ENCODE data around the gene RPGRIP1L.
A peak's percentile ranks its signal among the peaks of the same experiment; 100 is the strongest.

Gene RPGRIP1L

DNA sequence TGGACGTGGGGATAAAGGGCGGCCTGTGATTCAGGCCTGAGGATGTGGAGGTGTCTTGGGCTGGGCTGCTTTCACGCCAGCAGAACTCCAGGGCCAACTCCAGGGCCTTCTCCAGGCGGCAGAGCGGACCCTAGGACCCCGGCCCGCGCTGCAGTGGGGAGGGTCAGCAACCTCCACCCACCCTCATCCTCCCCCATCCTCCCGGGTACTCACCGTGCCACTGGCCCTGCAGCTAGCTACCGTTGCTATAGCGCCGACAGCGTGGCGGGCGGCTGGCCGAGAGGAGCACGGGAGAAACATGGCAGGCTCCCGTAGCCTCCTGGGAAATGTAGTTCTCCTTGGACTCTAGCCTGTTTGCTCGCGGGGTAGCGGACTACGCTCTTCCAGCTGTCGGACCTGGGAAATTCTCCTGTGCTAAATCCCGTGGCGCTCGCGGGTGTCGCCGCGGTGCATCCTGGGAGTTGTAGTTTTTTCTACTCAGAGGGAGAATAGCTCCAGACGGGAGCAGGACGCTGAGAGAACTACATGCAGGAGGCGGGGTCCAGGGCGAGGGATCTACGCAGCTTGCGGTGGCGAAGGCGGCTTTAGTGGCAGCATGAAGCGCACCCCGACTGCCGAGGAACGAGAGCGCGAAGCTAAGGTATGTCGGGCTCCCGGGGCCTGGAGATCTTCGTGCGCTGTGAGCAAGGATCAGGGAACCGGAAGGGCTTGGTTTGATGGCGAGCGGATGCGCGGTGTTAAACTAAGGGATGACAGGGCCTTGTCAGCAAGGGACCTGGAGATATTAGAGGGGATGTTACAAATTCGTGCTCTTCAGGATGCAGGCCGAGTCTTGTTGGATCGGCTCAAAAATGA, at the start of gene RPGRIP1L, which contains the start of gene FTO:
Gene RPGRIP1L, minus strand, starts transcription at position 270 of the 855 bp plus-strand sequence. CDS start 3,136 bp downstream, outside the sequence.
Gene FTO, plus strand, starts transcription at position 567 of the 855 bp plus-strand sequence.
- DNase-seq = peak; percentile 86 to 100 (median 99)

DNA sequence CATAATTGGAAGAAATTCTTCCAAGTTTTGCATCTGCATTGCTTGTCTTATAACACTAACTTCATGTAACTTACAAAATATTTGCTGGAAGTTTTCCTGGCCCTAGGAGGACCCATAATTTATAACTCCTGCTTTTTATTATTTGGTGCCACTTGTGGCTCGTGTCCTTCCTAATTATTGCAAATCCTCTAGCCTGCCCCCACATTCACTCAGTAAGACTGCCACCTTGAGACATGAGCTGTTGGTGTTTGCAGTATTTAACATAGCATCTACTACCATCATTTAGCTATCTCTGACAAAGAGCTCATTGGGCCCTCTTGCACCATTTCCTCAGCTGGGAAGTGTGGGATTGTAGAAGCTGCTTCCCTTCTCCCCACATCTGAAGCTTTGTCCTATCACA, 49.8 kb upstream of the RPGRIP1L start:
- no peak for DNase-seq

DNA sequence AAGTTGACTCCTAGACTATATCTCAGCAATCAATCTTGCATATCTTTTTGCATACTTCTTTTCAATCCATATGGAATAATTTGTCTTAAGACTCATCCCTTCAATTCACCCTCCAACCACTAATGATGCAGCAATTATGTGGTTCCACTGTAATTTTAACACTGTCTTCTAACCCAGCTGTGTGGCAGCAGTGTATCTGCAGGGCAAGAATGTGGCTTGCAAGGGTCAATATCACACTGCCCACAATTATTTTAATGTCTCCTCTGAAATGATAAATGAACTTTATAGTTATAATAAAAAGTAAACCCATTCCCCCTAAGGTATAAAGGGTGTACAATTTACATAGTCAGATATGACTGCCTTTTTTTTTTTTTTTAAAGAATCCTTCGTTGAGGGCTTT, 48.9 kb upstream of the RPGRIP1L start:
- DNase-seq = no peak

DNA sequence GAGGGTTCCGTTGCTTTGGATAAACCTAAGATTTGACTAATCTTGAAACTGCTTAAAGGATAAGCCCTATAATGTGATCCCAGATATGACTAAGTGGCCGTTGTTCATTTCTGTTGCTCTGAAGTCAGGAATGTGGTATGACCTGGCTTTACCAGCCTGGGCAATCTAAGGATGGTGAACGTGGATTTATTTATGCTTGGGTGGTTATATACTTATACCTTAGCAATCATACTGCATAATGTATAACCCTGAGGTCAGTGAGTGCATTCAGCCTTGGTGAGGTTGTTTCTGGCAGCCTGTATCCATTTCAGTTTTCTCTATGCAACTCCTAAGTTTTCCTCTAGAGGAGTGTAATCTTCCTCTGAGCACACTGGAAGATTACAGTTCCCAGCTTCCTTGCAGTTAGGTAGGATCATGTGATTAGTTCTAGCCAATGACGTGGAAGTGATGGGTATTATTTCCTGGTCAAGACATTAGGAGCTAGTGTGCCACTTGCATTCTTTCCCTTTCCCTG, 42.2 kb upstream of the RPGRIP1L start:
- DNase-seq = no peak

DNA sequence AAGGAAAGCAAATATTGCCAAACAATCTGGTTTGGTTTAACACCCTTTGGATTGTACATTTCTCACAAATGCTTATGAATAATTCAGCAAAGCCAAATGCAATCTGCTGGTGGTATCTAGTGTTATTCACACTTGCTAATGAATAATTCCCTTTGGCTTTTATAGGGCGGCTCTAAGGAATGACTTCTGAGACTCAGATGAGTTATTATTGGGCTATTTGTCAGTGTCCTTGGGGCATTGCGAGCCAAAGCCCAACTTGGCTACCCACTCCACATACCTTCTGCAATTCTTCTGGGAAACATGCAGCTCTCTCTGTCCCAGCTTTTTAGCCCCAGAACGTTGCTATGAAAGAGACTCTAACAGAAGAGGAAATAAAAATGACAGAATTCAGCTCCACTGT, 41.4 kb upstream of the RPGRIP1L start:
- DNase-seq = no peak

DNA sequence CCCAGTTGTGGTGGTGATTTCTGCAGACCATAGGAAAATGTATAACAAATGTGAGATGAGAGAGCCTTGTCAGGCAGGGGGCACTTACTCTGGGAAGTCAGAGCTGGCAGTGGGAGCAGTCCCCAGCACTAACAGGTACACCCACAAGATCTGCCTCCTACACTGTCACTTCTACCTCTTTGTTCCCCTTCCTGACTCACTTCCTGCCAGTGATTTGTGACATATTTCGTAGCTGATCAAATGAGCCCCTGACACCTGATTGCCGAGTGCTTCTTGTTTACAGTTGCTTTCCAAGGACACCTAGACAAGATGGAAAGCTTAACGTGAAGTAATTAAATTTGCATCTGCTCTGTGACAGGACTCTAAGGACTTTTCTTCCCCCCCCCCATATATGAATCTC, 40.8 kb upstream of the RPGRIP1L start:
- peak in 22 of 56 donors; percentile 3 to 61 (median 30) for DNase-seq

DNA sequence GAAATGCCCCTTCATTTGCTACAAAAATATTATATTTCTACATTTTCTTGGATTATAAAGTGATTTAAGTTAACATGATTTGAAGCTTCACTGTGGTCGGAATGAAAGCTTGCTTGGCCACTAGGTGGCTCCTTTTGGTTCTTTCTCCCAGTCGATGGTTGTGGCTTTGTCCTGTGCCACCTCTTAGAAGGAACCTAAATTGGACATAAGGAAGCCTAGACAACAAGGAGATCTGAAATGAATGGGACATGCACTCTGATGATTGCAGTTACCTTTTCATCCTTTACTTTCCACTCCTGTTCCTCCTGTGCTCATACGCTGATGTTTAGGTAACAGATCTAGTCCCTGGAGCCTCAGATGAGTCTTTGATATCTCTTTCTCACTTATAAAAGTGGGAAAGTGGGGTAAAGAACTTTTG, 39.5 kb upstream of the RPGRIP1L start:
- DNase-seq = no peak

DNA sequence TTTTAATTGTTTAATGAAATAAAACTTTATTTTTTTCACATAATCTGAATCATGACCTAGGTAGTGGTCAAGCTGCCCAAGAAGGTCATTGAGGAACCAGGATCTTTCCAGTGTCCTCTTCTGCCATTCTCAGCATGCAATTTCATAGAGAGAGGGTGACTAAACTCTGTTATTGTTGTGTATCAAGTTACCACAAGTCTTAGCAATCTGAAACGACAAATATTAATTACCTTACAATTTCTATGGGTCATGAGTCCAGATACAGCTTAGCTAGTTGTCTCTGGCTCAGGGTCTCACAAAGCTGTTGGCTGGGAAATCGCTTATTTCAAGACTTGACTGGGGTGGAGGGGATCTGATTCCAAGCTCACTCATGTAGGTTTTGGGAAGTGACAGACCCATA, 37.9 kb upstream of the RPGRIP1L start:
- no peak for DNase-seq

DNA sequence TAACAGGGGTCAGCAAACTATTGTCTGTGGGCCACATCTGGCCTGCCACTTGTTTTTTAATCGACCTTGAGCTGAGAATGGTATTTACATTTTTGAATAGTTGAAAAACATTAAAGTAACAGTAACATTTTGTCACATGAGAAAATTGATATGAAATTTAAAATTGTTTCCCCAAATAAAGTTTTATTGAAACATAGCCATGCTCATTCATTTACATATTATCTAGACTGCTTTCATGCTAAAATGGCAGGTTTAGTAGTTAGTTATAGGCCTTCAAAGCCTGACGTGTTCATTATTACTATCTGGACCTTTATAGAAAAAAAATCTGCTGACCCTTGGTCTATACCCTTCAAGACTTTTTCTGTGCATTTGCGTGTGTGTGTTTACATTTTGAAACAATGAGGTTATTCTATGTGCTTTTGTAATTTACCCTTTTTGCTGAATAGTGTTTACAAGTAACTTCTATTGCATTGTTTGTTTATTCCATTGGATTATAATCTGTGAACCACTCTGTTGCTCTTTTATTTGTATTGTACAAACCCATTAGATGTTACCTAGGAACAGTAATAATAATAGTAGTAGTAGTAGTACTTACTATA, 37.4 kb upstream of the RPGRIP1L start:
- DNase-seq = no peak

DNA sequence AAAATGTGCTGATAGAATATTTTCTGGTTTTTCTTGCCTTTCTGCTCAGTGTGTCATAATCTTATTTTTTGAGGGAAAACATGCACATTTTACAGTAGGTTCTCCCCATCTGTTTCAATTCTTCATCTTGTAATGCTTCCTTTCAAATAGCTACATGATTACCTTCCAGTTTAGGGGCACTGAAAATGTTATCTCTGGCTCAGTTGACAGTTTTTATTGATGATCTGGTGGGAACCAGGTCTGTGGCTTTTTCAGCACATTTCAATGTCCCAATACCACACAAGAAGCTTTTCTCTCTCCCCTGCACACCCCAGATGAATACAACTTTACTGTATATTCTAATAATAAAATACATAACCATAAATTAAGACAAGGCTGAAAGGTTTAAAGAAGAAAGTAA, 36.8 kb upstream of the RPGRIP1L start:
- no peak for DNase-seq

DNA sequence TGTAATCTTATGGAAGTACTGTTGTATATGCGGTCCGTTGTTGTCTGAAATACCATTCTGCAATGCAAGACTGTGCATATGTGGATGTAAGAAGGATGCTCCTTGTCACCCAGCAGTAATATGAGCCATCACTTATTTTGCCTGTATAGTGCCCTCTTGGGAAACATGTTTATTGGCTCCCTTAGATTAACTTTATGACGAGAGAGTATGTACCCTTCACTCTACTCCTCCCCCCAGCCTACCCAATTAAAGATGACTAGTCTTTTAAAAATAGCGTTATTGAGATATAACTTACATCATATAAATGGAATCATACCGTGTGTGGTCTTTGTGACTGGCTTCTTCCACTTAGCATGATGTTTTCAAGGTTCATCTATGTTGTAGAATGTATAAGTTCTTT, 33.9 kb upstream of the RPGRIP1L start:
- DNase-seq = no peak

DNA sequence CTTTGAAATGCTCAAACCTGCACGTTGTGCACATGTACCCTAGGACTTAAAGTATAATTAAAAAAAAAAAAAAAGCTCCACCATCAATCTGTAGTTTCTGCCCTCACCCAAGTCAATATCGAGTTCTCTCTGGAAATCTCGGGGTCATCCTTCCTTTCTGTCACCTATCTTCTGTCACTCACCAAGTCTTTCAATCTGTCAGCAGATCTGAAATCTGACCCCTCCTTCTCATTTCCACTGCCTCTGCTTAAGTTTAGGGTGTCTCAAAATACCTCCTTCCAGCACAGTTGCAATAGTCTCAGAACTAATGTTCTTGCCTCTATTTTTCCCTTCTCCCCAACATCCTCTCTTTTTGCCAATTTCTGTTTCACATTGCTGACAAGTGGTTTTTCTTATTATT, 32.6 kb upstream of the RPGRIP1L start:
- DNase-seq = no peak

DNA sequence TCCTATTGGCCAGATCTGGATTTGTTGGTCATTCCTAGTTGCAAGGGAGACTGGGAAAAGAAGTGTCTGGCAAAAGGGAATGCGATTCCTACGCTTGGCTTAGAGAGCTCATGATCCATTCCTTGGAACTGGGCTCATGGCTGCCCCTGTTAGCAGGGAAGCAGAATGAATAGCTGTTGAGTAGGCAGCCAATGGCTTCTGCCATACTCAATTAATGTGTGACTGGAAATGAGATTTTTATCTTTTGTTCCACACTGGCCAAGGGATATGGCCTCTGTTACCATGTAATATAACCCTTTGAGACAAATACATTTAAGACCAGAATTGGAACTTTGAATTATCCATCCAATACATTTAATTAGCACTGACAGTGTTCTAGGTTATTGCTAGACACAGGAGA, 31.2 kb upstream of the RPGRIP1L start:
- DNase-seq = no peak

DNA sequence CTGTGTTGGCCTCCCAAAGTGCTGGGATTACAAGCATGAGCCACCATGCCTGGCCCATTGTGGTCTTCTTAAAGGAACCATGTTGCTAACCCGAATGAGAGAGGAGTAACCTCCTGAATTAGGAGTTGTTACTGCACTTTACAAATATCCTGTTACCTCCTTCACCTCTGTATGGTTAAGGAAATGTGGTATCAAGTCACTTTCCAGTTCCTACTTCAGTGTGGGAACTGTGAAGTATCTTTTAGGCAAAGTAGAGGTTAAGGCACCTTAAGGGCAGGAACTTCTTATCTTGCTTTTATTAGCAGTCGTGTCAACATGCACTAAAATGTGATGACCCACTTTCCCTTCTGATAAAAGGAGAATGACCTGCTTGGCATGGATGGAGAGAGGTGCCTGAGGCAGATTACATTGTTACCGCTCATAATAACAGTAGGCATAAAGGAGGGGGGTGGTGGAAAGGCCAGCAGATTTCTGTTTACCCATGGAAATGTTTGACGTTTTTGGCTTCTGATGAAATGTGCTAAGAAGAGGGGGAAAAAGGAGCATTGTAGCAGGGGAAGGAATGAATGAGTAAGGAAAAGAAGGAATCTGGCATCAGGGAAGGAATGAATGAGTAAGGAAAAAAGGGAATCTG, 28.8 kb upstream of the RPGRIP1L start:
- no peak for DNase-seq

DNA sequence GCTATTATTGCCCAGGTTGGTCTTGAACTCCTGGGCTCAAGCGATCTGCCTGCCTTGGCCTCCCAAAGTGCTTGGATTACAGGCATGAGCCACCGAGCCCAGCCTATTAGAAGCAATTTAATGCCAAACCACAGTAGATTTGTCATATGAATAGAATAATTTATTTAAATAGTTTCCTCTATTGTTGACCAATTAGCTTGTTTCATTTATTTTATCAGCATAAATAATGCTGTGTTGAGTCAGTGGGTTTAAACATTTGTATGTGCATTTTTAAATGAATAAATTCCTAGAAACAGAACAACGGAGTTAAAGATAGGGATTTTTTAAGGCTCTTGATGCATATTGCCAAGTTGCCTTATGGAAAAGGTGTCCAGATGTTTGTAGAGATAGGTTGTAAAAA, 27.0 kb upstream of the RPGRIP1L start:
- DNase-seq = no peak

DNA sequence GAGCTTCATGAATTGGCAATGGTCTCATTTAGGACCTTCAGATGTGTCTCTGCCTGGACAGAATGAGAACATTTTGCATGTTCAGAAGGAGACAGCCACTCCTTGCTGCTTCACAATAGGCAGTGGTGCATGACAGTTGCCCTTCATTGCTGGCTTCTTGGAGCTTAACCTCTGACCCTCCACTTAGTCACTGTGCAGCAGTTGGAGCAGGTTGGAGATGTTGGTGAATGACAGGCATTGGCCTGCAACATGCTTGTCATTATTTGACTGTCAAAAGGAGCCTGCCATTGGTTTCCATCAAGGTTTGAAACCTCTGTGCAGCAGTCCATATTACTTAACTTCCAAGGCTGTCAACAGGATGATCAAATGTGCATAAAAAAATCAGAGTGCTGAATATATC, 23.0 kb upstream of the RPGRIP1L start:
- DNase-seq = no peak

DNA sequence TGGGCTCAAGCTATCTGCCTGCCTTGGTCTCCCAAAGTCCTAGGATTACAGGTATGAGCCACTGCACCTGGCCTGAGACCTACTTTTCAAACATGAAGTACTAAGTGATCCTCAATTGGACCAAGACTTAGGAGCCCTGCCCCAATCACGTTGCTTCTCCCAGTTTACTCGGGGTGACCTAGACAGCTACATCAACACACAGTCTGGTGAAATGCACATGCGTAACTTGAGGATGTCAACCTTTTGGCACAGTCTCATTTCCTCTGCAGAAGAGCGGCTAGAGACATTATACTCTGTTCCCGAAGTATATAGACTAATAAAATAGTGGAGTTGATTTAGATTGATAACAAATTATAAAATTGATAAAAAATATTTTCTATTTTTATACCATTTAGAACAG, 17.4 kb upstream of the RPGRIP1L start:
- no peak for DNase-seq

DNA sequence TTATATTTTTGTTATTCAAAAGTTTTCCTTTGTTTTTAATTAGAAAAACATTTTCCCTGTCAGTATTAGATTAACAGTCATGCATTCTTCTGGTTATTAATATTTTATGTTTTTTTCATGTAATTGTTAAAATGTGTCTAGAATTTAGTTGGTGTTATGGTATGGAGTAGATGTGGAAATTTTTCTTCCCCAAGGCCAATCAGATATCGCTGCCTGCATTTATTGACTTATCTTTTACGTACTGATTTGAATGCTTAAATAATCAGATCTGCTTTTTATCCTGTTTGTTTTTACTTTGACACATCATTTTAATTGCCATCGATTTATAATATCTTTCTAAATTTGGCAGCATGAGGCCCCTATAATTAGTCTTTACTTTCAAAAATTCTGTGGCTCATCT, 13.9 kb upstream of the RPGRIP1L start:
- no peak for DNase-seq

DNA sequence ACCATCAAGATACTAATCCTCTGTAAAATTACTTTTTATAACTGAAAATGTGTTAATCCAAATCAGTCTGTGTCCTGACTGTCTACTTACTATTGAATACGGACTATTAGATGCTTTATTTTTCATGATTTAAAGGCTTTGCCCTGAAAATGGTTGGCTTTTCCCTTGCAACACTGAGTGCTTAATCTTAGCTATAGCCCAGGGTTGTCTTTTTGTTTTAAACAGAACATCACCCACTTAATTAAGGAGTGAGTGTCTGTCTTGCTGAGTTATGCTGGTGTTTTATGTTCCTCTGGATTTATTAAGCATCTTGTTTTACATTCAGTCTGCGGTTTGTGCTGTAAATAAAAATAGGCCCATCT, 11.3 kb upstream of the RPGRIP1L start:
- DNase-seq = no peak

DNA sequence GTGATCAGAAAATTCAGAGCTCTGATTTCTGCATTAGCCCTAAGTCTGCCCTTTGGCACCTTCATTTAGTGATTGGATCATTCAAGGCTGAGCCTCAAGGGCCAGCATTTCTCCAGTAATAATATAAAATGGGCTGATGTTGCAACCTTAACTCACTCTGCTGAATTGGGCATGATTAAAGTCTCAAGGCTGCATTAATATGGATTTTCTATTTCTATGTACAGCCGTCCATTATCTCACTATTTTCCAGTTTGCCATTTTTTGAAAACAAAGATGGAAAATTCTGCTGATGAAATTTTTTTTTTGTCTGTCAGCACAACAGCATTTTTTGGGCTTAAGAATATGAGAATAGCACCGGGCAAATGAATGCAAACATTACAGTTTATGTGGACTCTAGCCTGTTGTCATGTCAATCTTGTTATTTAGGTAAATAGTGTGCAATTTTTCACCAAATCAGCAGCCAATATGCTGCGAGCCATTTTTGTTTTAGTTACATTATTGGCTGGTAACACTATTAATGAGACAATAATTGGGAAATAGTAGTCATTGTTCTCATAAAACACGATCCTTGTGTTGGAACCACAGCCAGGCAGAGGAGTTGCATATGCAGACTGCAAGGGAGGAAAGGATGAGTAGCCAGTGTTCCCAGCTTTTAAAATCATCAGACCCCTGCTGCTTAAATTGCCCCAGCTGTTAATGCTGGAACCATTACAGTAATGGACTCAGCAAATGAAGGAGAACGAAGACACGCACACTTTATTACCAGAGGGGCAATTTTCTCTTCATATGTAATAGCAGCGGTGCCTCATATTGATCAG, 10.8 kb upstream of the RPGRIP1L start:
- no peak for DNase-seq

DNA sequence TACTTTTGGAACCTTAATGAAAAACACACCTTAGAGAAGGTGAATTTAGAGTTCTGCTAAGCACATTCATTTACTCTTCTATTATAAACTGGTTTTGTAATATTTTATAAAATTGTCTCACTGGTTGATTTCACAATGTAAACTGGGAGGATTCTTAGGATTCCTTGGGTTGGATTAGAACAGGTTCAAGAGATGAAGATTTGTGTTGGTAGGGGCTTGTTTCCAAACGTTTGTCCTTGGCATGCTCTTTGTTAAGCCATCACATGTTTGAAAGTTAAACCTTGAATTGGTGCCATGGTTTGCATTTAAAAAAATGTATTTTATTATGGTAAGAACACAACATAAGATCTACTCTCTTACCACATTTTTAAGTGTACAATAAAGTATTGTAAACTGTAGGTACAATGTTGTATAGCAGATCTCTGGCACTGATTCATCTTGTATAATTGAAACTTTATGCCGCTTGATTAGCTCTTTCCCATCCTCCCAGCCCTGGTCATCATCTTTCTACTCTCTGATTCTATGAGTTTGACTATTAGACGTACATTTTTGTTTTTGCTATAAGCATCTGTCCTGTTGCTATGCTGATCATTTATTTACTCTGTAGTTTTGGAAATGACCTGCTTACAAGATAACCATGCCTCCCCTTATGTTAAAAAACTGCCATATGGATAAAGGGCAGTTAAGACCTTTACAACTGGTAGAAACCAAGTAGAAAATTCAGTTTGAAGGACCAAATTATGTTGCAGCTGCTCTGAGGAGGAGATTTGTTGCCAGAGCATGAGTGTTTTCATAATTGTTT, 9.9 kb upstream of the RPGRIP1L start:
- DNase-seq = no peak

All from nucleus accumbens (tissue), 56 donors.